GM12875 (cell line): Measurements from ENCODE around the gene AOAH.
"Not testable (repeated sequence)": the region's sequence is repeated elsewhere in the genome, so short reads cannot be mapped to it uniquely, and the experiment has no call there.

ENCODE experiments used
- H3K4me3 ChIP-seq: one replicate; pipeline ENCODE4 v1.5.1; 2011; ENCODE audit warnings: low read depth, low read length, control low read depth
- CTCF ChIP-seq: IDR thresholded peaks from 2 replicates; pipeline ENCODE4 v1.5.1; 2011; ENCODE audit warnings: low read depth, mild to moderate bottlenecking, control low read depth, inconsistent platforms, low read length, moderate library complexity, borderline replicate concordance; ENCODE audit not compliant: insufficient read depth

The AOAH gene

GRCh38 chr7:36512616-36513015 lies 211.7 kb downstream of the AOAH start:
- no peak overlapping the region for H3K4me3 ChIP-seq
- TF ChIP-seq CTCF: no peak

- no peak for TF ChIP-seq CTCF
These were observed 214.3 kb downstream of the AOAH start for GRCh38 chr7:36509962-36510361.

GRCh38 chr7:36507475-36508440 lies 216.5 kb downstream of the AOAH start:
- TF ChIP-seq CTCF: no peak
- no peak overlapping the region for H3K4me3 ChIP-seq

More at GRCh38 chr7:36509962-36510361, 214.3 kb downstream of the AOAH start:
- H3K4me3 ChIP-seq: no peak overlapping the region

GRCh38 chr7:36506820-36507219 lies 217.5 kb downstream of the AOAH start:
- TF ChIP-seq CTCF: no peak
- H3K4me3 ChIP-seq: no peak overlapping the region

GRCh38 chr7:36506130-36506798 lies 218.0 kb downstream of the AOAH start:
- no peak overlapping the region for H3K4me3 ChIP-seq
- TF ChIP-seq CTCF: no peak

GRCh38 chr7:36504617-36505016 lies 219.7 kb downstream of the AOAH start:
- H3K4me3 ChIP-seq: not testable (repeated sequence)

- not testable (repeated sequence) for H3K4me3 ChIP-seq
These were observed 220.1 kb downstream of the AOAH start for GRCh38 chr7:36504216-36504615.

- no peak overlapping the region for H3K4me3 ChIP-seq
- no peak for TF ChIP-seq CTCF
These were observed 226.5 kb downstream of the AOAH start for GRCh38 chr7:36497775-36498174.

- not testable (repeated sequence) for H3K4me3 ChIP-seq
These were observed 227.1 kb downstream of the AOAH start for GRCh38 chr7:36497176-36497575.
